Astrocyte (in vitro differentiated cells and primary cell): ENCODE data around the gene PHLDA2.

Source experiments
- EZH2 ChIP-seq: IDR thresholded peaks from 2 replicates; pipeline ENCODE4 v1.6.1; 2012; ENCODE audit warnings: mild to moderate bottlenecking, low read length, inconsistent platforms; ENCODE audit not compliant: insufficient read depth
- TF ChIP-seq, protein P1 (sequence below): IDR thresholded peaks from 2 replicates; pipeline ENCODE4 v1.5.1; 2011; ENCODE audit warnings: low read depth, mild to moderate bottlenecking, inconsistent platforms, low read length, moderate library complexity; ENCODE audit not compliant: insufficient read depth

DNA sequence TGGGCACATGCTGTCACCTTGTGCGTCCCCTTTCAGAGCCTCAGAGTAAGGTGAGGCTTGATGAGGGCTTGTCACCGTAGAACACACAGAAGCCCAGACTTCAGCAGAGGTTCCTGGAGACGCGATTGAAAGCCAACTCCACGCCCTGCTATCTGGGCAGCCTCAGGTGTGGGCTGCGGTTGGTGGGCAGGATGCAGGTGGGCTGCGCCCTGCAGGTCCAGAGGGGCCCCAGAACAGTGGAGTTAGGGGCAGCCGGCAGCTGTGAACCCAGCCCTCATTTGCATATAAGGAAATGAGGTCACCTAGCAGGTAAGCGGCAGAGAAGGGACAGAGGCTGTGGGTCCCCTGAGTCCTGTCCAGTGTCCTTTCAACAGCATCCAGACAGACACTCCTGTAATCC is 15.4 kb downstream of the PHLDA2 start:
- no peak for TF ChIP-seq EZH2
- TF ChIP-seq, protein P1, sequence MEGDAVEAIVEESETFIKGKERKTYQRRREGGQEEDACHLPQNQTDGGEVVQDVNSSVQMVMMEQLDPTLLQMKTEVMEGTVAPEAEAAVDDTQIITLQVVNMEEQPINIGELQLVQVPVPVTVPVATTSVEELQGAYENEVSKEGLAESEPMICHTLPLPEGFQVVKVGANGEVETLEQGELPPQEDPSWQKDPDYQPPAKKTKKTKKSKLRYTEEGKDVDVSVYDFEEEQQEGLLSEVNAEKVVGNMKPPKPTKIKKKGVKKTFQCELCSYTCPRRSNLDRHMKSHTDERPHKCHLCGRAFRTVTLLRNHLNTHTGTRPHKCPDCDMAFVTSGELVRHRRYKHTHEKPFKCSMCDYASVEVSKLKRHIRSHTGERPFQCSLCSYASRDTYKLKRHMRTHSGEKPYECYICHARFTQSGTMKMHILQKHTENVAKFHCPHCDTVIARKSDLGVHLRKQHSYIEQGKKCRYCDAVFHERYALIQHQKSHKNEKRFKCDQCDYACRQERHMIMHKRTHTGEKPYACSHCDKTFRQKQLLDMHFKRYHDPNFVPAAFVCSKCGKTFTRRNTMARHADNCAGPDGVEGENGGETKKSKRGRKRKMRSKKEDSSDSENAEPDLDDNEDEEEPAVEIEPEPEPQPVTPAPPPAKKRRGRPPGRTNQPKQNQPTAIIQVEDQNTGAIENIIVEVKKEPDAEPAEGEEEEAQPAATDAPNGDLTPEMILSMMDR, result no peak
